Middle frontal gyrus (tissue), 1 donor: ENCODE data around the gene CXCR5.
"Not testable (repeated sequence)": the region's sequence is repeated elsewhere in the genome, so short reads cannot be mapped to it uniquely, and the experiment has no call there.

Source experiments
- DNase-seq: peaks from one replicate; pipeline ENCODE4 v3.0.0-alpha.2; 2015; ENCODE audit warnings: low spot score; ENCODE audit errors: extremely low spot score

Gene CXCR5, protein sequence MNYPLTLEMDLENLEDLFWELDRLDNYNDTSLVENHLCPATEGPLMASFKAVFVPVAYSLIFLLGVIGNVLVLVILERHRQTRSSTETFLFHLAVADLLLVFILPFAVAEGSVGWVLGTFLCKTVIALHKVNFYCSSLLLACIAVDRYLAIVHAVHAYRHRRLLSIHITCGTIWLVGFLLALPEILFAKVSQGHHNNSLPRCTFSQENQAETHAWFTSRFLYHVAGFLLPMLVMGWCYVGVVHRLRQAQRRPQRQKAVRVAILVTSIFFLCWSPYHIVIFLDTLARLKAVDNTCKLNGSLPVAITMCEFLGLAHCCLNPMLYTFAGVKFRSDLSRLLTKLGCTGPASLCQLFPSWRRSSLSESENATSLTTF

GRCh38 chr11:118883368-118884071, at the start of gene CXCR5:
TSS of gene CXCR5 (plus strand) at chr11:118883892. CDS start at chr11:118883942, 50 bp downstream.
- DNase-seq = no peak

DNA sequence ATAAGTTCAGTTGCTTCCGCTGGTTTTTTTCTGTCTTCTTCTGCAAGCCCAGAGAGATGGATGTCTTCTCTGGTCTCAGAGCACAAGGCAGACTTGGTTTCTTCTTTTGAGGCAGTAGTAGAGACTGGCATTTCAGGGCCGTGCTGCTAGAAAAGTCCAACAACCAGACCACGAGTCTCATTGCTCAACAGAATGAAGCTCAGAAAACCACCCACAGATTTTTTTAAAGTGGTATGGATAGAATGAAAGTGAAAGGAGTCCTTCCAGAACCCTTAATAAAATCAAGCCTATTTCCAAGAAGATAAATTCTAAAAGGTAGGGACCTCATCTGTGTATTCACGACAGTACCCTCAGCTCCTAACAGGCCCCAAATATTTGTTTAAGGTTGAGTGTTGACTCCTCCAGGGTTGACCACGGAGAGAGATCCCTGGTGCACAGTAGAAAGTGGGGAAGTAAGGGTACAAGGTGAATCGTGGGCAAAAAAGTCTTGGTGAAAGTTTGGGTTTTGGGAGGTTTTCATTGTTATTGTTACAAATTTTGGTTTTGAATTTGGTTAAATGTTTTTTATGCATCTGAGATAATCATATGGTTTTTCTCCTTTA, 49.2 kb upstream of the CXCR5 start:
- no peak for DNase-seq

- no peak for DNase-seq
Observed at GRCh38 chr11:118837868-118838267, 45.8 kb upstream of the CXCR5 start.

DNA sequence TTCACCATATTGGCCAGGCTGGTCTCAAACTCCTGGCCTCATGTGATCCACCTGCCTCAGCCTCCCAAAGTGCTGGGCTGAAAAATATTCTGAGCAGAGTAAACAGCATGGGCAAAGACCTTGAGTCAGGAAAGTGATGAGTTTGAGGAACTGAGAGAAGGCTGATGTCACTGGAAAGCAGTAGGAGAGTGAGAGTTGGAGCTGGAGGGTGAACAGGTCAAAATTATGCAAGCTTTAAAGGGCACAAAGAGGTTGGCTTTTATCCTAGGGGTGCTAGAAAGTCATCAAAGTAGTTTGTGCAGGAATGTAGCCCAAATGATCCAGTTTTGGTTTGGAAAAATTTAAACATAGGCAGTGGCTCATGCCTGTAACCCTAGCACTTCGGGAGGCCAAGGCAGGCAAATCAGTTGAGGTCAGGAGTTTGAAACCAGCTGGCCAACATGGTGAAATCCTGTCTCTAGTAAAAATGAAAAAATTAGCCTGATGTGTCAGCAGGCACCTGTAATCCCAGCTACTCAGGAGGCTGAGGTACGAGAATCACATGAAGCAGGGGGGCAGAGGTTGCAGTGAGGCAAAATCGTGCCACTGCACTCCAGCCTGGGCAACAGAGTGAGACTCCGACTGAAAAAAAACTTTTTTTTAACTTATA, 44.7 kb upstream of the CXCR5 start:
- no peak for DNase-seq

DNA sequence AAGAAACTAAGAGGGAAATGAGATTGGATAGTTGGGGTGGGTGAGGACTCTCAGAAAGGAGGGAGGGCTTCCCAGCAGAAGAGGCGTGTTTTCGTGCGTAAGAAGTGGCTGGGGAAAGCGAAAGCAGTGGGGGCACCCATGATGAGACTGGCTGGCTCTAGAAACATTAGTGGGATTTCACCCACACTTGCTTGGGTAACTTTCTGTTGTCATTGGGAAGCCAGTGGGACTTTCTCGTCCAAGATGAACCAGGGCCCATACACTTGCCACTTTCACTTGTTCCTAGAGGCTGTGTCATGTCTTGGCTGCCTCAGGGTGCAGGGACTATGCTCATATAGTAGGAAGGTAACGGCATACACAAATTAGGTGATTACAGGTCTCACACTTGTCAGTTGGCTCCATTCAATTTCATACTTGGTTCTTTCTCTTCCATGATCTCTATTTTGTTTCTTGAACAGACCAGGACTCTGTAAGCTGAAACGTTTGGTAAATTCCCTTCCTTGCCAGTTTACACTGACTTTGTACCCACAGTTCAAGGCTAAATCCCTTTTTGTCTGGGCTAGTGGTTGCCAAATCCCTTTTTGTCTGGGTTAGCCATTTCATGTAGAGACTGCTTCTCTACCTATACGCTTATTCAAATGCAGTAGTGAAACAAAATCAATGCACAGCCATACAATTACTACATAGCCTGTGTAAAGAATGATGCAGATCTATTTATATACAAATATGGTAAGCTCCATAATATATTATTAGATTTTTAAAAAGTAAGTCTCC, 42.0 kb upstream of the CXCR5 start:
- DNase-seq = no peak

DNA sequence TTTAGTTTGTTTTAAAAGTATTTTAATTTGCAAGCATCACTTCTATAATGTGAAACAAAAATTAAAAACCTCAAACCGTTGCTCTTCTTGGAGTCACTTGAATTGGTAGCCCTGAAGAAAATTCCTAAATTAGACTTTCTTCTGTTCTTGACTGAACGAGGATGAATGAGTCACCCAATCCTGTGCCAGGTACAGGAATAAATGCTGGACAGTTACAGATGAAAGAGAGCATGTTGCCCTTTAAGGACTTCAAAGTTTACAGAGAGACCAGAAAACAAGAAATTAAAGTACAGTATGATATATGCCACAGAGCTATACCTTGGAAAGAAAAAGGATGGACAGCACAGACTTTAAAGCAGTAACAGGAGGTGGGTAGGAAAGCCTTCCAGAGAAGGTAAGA, 41.3 kb upstream of the CXCR5 start:
- DNase-seq = no peak

GRCh38 chr11:118842843-118843242, 40.8 kb upstream of the CXCR5 start:
- not testable (repeated sequence) for DNase-seq

DNA sequence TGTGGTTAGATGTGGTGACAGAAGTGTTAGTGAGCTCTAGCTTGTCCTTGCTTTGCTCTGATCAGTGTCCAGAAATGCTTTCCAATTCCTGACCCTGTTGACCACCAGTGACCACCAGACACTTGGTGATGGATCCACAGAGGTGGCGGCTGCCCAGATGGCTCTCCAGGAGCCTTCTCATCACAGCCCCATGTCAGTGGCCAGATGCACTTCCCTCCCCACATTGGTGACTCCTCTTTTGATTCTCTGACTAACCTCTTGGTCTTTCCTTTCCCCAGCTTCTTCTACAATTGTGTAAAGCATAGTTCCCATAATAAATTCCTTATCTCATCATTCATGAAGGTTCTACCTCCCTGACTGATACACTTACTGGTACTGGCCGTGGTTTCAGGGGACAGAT, 40.1 kb upstream of the CXCR5 start:
- no peak for DNase-seq

DNA sequence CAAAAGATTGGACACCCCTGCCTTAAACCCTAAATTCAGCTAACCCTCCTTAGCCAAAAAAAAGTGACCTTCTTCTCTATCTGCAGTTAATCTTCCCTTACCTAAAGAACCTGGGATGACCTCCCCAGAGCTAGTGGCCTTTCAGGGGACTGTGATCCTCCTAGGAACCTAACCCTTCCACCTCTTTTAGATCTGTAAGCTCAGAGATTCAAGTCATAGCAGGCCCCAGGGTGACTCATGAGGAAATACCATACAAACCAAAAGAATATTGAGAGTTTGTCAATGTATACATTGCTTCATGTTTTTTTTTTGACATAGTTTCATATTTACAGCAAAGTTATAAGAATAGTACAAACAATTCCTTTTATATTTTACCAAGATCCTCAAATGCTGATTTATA, 38.3 kb upstream of the CXCR5 start:
- no peak for DNase-seq

GRCh38 chr11:118846181-118846935, 37.3 kb upstream of the CXCR5 start:
- DNase-seq = no peak

GRCh38 chr11:118849825-118850224, 33.9 kb upstream of the CXCR5 start:
- no peak for DNase-seq

GRCh38 chr11:118851970-118852369, 31.7 kb upstream of the CXCR5 start:
- no peak for DNase-seq

DNA sequence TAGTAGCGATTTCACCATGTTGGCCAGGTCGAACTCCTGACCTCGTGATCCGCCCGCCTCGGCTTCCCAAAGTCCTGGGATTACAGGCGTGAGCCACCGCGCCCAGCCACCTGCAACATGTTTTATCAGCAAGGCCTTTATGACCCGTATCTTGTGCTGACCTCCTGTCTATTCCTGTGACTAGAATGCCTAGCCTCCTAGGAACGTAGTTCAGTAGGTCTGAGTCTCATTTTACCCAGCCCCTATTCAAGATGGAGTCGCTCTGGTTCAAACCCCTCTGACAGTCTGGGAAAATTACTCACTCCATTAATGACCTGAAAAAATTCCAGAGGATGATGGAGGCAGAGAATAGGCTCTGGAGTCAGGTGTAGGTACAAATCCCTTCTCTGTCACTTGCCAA, 30.0 kb upstream of the CXCR5 start:
- no peak for DNase-seq

GRCh38 chr11:118856314-118856713, 27.4 kb upstream of the CXCR5 start:
- DNase-seq = no peak

- DNase-seq = no peak
Observed at GRCh38 chr11:118857385-118857784, 26.3 kb upstream of the CXCR5 start.

GRCh38 chr11:118859973-118860372, 23.7 kb upstream of the CXCR5 start:
- no peak for DNase-seq

DNA sequence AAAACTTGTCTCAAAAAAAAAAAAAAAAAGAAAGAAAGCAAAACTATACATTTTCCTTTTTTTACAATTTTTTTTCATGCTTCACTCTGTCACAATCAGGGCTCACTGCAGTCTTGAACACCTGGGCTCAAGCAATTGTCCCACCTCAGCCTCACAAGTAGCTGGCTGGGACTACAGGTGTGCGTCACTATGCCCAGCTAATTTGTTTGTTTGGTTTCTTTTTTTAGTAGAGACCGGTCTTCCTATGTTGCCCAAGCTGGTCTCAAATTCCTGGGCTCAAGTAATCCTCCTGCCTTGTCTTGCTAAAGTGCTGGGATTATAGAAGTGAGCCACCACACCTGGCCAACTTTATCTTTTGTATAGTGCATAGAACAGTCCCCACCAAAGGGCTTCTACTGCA, 15.0 kb upstream of the CXCR5 start:
- no peak for DNase-seq

- DNase-seq = no peak
Observed at GRCh38 chr11:118870396-118871343, 13.0 kb upstream of the CXCR5 start.

DNA sequence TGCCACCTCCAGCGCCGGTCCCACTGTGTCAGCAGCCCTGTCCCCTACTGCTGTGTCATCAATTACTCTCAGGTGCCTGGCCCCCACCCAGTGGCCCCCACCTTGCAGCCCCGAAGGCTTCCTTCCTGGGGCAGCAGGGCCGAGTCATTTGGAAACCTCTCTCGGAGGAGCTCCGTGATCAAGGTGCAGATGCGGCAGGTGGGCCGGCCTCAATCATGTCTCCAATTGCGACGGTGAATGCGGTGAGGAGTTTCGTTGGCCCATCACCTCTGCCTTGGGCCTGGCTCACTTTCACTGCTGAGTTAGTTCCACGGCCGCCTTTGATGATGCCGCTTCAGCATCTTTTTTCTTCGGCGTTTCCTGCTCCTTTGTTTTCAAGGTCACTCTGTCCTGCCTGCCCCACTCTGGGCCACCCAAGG, 11.3 kb upstream of the CXCR5 start:
- no peak for DNase-seq
